DOHH2 (cell line): ENCODE data around the gene LY6G6F.

Experiments used
- CTCF ChIP-seq: fragments of 200-600 bp; sonication (generic); IDR thresholded peaks from one replicate; pipeline ENCODE4 v1.5.1; 2014; ENCODE audit warnings: antibody characterized with exemption, mild to moderate bottlenecking, low read depth, low read length; ENCODE audit not compliant: poor library complexity, severe bottlenecking
- EZH2phosphoT487 ChIP-seq: fragments of 200-600 bp; sonication (generic); IDR thresholded peaks from 2 replicates; pipeline ENCODE4 v1.6.1; 2017; ENCODE audit warnings: borderline replicate concordance, mild to moderate bottlenecking, antibody characterized with exemption, low read length, moderate library complexity, mixed read lengths

GRCh38 chr6:31687860-31688693 lies 18.6 kb upstream of the LY6G6F start:
- no peak for TF ChIP-seq CTCF
- no peak for TF ChIP-seq EZH2phosphoT487
